HG03575 (cell line): ENCODE data around the gene MTMR1.

Source experiments
- ATAC-seq: cut with Tn5 transposase; IDR thresholded peaks from one replicate; pipeline ENCODE4 v1.9.1; 2021; ENCODE audit not compliant: unreplicated experiment, insufficient number of reproducible peaks, low FRiP score; ENCODE audit errors: extremely low read depth

The MTMR1 gene

GRCh38 chrX:150694738-150695410 is 1.7 kb downstream of the MTMR1 start:
- no peak for ATAC-seq

DNA sequence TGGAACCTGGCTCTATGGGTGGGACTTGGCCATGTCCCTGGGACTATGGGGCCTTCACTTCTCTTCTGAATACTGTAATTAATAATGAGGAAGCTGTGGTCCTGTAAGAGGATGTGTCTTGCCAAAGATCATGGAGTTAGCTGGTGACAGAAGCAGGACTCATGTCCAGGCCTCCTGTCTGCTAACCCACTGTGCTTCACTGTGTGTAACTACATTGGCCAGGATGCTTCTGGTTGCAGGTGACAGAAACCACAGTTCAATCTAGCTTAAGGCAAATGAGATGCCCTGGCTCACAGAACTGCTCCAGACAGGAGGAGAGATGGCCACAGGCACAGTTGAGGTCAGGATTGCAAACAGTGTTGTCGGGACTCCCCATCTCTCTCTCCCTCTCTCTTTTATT is 3.1 kb downstream of the MTMR1 start:
- no peak for ATAC-seq

- no peak for ATAC-seq
Observed at GRCh38 chrX:150696866-150697265, 3.7 kb downstream of the MTMR1 start.

GRCh38 chrX:150697641-150698040 is 4.4 kb downstream of the MTMR1 start:
- no peak for ATAC-seq

DNA sequence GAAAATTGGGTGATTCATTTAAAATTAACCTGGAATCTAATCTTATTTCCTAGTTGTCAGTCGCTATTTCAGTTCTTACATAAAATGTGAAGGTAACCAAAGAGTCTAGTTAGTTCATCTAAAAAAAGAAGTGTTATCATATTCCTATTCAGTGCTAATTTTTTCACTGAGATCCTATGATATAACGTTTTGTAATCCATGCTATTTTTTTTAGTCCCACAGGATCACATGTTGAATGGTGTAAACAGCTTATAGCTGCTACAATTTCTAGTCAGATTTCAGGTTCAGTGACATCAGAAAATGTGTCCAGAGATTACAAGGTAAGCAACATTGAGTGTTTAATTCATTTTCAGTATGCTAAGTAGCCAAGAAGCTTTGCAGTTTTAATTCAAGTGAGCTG is 5.8 kb downstream of the MTMR1 start:
- no peak for ATAC-seq

DNA sequence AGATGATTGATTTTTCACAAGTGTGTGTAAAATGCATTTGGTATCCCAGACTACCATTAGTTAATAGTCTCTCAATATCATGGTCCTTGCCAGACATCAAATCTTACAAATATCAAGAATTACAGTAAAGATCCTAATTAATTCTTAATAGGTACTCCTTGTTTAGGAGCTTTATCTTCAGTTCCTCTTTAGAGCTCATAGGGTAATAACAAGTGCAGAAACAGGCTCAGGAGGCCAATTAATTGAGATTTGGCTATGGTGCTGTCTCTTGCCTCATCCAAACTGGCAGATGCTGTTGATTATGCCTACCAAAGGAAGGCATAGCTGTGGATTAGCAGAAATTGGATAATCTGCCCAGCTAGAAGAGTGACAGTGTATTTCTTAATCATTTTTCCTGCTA is 6.9 kb downstream of the MTMR1 start:
- no peak for ATAC-seq

DNA sequence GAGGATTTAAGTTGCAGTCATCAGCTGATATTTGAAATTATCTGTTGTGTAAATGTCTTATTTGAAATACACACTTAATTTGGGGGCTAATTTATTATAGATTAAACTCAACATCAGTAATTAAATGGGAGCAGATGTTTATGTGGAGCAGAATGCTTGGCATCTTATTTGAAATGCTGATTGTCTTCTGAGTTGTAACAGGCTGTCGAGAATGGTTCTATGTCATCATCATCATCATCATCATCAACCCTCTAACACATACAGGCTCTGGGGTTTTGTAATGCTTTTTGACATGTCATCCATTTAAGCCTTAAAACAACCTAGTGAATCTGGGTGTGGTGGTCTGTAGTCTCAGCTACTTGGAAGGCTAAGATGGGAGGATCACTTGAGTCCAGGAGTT is 8.2 kb downstream of the MTMR1 start:
- ATAC-seq: no peak

DNA sequence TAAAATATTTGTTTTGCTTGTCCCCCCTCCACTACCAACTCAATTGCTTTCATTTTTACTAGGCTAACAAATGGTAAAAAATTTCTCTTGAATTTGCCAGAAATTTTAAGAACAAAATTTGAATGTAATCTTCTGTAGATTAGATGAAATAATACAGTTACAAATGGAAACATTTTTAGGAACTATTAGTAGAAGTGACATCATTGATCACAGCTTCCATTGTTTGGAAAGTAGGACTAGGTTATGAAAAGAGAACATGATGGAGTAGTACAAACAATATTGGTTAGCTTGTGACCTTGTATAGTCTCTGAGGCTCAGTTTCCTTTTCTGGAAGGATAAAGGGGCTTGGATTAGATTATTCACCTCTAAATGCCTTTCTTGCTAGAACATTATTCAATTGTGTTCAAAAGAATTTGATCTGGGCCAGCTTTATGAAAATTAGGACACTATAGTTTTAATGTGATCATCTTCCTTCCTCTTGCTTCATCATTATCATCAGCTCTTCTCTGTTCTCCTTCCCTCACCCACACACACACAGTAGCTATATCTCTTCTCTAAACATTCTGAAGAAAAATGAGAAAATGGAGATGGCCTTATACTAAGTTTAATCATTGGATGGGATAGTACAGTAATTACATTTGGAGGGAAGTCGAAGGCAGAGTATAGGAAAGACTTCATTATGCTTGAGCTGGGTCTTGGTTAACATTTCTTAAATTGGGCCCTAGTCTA is 9.9 kb downstream of the MTMR1 start:
- no peak for ATAC-seq

DNA sequence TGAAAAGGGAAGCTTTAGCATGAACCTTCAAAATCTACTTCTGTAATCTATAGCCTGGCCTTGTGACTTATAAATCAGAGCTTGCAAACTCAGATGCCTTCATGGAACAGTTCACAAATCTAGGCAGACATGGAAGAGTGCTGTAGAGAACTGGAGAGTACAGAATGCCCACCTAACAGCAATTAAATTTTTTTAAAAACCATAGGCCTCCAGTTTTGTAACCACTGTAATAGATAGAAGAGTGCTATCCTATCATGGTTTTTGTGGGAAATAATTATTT is 10.4 kb downstream of the MTMR1 start:
- no peak for ATAC-seq

DNA sequence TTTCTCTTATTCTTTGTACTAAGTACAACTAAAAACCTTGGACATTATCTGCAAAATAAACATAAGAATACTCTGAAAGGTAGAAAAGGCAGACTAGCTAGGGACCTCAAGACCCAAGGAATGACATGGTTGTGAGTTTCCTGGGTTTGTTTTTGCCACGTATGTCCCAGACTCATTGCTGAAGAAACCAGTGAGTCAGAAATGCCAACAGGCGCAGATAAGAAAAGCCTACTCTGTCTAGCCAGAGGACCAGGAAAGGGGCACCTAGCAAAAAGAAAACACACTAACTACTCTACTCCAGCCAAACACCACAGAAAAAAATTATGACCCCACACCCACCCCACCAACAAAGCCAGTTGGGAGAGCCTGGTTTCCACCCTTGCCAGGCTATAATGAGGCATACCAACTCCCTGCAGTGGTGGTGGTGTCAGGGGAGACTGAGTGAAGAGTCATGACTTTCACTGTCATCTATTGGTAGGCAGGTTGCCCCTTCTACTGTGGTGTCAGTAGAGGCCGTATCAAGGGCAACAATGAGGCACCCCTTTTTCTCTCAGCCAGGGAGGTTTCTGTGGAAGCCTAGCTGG is 10.9 kb downstream of the MTMR1 start:
- ATAC-seq: no peak

DNA sequence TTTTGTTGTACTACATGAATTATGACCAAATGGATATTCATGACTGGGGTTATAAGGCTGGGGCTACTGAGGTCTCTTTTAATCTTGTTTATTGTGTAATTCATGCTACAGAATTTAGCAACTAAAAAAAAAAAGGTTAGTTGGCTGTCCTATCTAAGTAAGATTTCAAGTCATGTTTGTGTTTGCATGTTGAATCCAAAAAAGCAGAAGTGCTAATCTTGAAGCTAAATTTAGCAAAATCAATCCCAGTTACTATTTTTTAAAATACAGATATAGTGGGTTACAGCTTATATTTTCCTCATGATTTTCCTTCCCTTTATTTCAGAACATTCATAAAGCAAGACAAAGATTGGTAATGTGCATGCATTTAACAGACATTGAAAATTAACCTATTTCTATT is 19.4 kb downstream of the MTMR1 start:
- ATAC-seq: no peak

GRCh38 chrX:150715184-150715583 is 22.0 kb downstream of the MTMR1 start:
- ATAC-seq: no peak

GRCh38 chrX:150719621-150720020 is 26.4 kb downstream of the MTMR1 start:
- no peak for ATAC-seq

DNA sequence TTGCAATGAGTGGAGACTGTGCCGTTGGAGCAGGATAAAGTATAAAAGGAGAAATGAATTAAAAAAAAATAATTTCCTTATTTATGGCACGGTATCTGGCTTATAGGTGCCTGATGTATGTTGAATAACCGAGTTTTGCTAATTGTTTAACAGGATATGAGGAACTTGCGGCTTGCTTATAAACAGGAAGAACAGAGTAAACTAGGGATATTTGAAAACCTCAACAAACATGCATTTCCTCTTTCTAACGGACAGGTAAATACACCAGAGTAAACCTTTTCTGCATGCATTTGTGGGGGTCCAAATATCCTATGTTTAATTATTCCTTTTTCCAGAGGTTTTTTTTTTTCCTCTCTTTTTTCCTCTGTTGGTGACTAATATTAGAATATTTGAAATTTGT is 36.8 kb downstream of the MTMR1 start:
- no peak for ATAC-seq

GRCh38 chrX:150730719-150731118 is 37.5 kb downstream of the MTMR1 start:
- no peak for ATAC-seq

DNA sequence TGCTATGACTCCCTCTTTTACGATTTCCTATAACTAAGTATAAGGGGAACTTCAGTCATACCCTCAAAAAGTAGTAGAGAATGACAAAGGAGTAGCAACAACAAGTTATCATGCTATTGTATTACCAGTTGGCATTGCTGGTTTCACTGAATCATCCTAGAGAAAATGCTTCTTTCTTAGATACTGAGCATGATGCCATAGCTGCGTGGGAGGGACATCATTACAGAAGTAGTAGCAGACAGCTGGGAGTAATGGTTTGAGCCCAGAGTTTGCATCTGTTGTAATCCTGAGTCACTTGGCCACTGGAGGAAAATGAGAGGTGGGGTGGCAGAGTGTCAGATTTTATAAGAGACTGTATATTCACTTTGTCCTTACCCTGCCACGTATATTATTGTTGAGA is 38.6 kb downstream of the MTMR1 start:
- ATAC-seq: no peak

GRCh38 chrX:150736475-150736874 is 43.3 kb downstream of the MTMR1 start:
- ATAC-seq: no peak

DNA sequence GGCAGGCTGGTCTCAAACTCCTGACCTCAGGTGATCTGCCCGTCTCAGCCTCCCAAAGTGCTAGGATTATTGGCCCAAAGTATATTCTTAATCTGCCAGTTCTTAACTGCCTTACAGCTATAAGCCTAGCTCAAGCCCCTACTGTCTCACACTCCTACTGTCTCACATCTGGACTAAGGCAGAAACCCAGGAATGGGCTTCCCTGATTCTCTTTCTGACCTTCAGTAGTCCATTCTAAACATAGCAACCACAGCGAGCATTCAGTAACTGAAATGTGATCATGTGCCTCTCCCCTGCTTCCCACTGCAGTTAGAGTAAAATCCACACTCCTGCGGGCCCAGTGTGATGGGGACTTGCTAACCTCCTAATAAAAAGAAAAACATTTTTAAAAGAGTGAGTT is 58.9 kb downstream of the MTMR1 start:
- ATAC-seq: no peak

GRCh38 chrX:150753357-150753756 is 60.2 kb downstream of the MTMR1 start:
- no peak for ATAC-seq

- no peak for ATAC-seq
Observed at GRCh38 chrX:150753968-150754367, 60.8 kb downstream of the MTMR1 start.

DNA sequence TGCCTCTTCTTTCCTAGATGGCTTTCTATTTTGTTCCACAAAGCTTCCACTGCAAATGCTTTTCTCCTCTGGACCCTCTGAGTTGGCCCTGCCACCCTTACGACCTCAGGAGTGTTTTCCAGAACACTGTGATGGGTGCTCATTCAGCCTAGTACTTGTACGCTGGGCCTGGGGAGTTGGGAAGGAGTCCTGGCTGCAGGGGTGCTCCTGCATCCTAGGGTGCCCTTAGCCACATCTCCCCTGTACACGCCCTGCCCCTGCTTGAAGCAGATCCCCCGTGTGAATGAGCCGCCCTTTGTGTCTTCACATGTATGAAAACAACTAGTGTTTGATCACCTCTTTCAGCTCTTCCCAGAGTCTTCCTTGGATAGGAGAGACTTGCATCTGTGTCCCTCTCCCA is 64.2 kb downstream of the MTMR1 start:
- no peak for ATAC-seq
